ENCODE measurements around the gene NCK1.
"Not testable (repeated sequence)": the region's sequence is repeated elsewhere in the genome, so short reads cannot be mapped to it uniquely, and the experiment has no call there.

The NCK1 gene

DNA sequence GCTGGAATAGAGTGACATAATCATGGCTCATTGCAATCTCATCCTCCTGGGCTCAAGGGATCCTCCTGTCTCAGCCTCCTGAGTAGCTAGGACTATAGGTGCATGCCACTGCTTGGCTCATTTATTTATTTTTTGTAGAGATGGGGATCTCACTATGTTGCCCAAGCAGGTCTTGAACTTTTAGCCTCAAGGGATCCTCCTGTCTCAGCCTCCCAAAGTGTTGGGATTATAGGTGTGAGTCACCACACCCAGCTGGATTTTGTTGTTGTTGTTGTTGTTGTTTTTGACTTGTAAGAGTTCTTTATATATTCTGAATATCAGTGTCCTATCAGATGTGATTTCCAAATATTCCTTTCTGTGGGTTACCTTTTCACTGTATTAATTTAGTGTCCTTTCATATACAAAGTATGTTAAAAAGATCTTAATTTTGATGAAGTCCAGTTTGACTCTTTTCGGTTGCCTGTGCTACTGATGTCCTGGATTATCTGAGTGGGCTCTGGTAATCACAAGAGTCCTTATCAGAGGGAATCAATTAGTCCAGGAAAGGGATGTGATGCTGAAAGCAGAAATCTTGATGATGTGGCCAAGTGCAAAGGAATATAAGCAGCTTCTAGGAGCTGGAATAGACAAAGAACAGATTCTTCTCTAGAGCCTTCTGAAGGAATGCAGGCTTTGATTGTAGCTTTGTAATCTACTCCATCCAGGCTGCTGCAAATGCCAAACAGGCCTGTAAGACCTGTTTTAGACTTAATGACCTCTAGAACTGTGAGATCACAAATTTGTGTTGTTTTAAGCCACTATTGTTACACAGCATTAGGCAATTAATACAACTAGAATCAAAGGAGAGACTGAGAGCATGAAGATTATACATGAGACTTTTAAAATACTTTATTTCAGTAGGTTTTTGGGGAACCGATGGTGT, 30.2 kb downstream of the NCK1 start:
- TF ChIP-seq, protein P1, sequence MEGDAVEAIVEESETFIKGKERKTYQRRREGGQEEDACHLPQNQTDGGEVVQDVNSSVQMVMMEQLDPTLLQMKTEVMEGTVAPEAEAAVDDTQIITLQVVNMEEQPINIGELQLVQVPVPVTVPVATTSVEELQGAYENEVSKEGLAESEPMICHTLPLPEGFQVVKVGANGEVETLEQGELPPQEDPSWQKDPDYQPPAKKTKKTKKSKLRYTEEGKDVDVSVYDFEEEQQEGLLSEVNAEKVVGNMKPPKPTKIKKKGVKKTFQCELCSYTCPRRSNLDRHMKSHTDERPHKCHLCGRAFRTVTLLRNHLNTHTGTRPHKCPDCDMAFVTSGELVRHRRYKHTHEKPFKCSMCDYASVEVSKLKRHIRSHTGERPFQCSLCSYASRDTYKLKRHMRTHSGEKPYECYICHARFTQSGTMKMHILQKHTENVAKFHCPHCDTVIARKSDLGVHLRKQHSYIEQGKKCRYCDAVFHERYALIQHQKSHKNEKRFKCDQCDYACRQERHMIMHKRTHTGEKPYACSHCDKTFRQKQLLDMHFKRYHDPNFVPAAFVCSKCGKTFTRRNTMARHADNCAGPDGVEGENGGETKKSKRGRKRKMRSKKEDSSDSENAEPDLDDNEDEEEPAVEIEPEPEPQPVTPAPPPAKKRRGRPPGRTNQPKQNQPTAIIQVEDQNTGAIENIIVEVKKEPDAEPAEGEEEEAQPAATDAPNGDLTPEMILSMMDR (IDR thresholded peaks at IDR 0.05; ENCODE audit: insufficient read depth, low read length), result no peak
- no peak for TF ChIP-seq GABPA (IDR thresholded peaks at IDR 0.05; ENCODE audit: low read depth)
- no peak overlapping the region for H3K4me3 ChIP-seq (replicated peaks; ENCODE audit: insufficient read depth, low read length)
- no peak for DNase-seq (ENCODE audit: low read depth in 1 of 2, low spot score in 1 of 2)
- H3K27ac ChIP-seq (replicated peaks), result no peak overlapping the region
- no peaks in the 10 kb centered on the region for H3K27me3 ChIP-seq (ENCODE audit: insufficient read depth, poor library complexity, severe bottlenecking)

DNA sequence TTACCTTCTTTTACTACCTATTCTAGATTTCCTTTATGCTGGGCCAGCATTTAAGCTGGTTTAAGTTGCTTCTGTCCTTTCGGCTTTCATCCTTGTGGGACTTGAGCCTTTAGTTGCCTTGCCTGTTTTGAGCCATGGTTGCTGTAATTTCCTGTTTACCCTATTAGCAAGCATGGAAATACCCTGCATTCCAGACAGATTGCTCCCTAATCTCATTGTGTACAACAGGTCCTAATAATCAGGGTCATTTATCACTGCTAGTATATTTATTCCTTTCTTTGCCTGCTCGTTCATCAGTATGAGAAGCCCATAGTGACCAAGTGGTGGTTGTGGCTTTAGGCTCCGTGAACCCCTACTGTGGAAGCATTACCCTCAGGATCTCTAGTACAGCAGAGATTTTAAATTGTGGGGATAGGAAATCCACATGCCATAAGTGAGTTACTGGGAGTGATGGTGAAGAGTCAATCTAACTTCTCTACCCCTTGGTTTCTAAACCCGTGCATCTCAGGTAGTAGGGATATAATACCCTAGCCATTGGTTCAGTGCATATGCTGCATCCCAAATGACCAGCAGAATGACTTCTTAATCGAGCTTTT, 31.9 kb downstream of the NCK1 start:
- no peak for TF ChIP-seq GABPA (IDR thresholded peaks at IDR 0.05; ENCODE audit: low read depth)
- TF ChIP-seq, protein P1 (IDR thresholded peaks at IDR 0.05; ENCODE audit: insufficient read depth, low read length), result no peak
- TF ChIP-seq, protein P2, sequence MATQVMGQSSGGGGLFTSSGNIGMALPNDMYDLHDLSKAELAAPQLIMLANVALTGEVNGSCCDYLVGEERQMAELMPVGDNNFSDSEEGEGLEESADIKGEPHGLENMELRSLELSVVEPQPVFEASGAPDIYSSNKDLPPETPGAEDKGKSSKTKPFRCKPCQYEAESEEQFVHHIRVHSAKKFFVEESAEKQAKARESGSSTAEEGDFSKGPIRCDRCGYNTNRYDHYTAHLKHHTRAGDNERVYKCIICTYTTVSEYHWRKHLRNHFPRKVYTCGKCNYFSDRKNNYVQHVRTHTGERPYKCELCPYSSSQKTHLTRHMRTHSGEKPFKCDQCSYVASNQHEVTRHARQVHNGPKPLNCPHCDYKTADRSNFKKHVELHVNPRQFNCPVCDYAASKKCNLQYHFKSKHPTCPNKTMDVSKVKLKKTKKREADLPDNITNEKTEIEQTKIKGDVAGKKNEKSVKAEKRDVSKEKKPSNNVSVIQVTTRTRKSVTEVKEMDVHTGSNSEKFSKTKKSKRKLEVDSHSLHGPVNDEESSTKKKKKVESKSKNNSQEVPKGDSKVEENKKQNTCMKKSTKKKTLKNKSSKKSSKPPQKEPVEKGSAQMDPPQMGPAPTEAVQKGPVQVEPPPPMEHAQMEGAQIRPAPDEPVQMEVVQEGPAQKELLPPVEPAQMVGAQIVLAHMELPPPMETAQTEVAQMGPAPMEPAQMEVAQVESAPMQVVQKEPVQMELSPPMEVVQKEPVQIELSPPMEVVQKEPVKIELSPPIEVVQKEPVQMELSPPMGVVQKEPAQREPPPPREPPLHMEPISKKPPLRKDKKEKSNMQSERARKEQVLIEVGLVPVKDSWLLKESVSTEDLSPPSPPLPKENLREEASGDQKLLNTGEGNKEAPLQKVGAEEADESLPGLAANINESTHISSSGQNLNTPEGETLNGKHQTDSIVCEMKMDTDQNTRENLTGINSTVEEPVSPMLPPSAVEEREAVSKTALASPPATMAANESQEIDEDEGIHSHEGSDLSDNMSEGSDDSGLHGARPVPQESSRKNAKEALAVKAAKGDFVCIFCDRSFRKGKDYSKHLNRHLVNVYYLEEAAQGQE (IDR thresholded peaks at IDR 0.05; ENCODE audit: insufficient replicate concordance, low read depth), result no peak
- TF ChIP-seq SPI1 (IDR thresholded peaks at IDR 0.05; ENCODE audit: borderline replicate concordance, low read depth), result no peak
- TF ChIP-seq POLR2AphosphoS5 (IDR thresholded peaks at IDR 0.05; ENCODE audit: low read depth), result no peak
- H3K27me3 ChIP-seq (ENCODE audit: insufficient read depth, poor library complexity, severe bottlenecking), result no peaks in the 10 kb centered on the region
- no peak overlapping the region for H3K27ac ChIP-seq (replicated peaks)
- no peak overlapping the region for H3K4me3 ChIP-seq (replicated peaks; ENCODE audit: insufficient read depth, low read length)
- no peak for DNase-seq (ENCODE audit: low read depth in 1 of 2, low spot score in 1 of 2)

DNA sequence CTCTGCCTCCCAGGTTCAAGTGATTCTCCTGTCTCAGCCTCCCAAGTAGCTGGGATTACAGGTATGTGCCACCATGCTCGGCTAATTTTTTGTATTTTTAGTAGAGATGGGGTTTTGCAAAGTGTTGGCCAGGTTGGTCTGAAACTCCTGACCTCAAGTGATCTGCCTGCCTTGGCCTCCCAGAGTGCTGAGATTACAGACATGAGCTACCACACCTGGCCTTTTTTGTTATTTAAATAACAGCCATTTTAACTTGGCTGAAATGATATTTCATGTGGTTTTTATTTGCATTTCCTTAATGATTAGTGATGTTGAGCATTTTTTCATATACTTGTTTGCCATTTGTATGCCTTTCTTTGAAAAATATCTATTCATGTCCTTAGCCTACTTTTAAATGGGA, 35.2 kb downstream of the NCK1 start:
- H3K27ac ChIP-seq (replicated peaks); H3K27me3 ChIP-seq (ENCODE audit: insufficient read depth, poor library complexity, severe bottlenecking); DNase-seq (ENCODE audit: low read depth in 1 of 2, low spot score in 1 of 2); H3K4me3 ChIP-seq (replicated peaks; ENCODE audit: insufficient read depth, low read length): not testable (repeated sequence)

DNA sequence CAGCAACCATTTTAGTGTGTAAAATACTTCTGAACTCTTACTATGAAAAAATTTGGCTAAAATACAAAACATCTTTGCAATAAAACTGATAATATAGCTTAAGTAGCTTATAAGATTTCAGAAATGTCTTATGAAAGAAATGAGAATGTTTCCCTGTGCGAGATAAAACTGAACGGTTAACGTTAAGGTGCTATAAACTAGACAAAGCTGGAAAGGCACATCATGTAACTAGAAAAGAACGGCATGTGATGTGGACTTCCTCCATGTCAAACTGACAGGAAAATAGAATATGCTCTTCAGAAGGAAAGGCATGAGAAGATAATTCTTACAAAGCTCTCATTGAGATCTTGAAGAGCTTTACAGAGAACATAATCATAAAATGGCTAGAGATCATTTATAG, 36.5 kb downstream of the NCK1 start:
- no peak overlapping the region for H3K27ac ChIP-seq (replicated peaks)
- TF ChIP-seq, protein P1 (IDR thresholded peaks at IDR 0.05; ENCODE audit: insufficient read depth, low read length), result no peak
- TF ChIP-seq, protein P2 (IDR thresholded peaks at IDR 0.05; ENCODE audit: insufficient replicate concordance, low read depth), result no peak
- TF ChIP-seq GABPA (IDR thresholded peaks at IDR 0.05; ENCODE audit: low read depth) (no peak), SPI1 (IDR thresholded peaks at IDR 0.05; ENCODE audit: borderline replicate concordance, low read depth) (no peak), POLR2AphosphoS5 (IDR thresholded peaks at IDR 0.05; ENCODE audit: low read depth) (no peak)
- no peak overlapping the region for H3K4me3 ChIP-seq (replicated peaks; ENCODE audit: insufficient read depth, low read length)
- no peak for DNase-seq (ENCODE audit: low read depth in 1 of 2, low spot score in 1 of 2)
- no peaks in the 10 kb centered on the region for H3K27me3 ChIP-seq (ENCODE audit: insufficient read depth, poor library complexity, severe bottlenecking)
